NCI-H510A (cell line): Measurements from ENCODE around the gene ZHX3.

Source experiments
- DNase-seq: peaks from one replicate; lab custom pipeline; 2025; lab: John Stamatoyannopoulos, UW

Gene ZHX3

DNA sequence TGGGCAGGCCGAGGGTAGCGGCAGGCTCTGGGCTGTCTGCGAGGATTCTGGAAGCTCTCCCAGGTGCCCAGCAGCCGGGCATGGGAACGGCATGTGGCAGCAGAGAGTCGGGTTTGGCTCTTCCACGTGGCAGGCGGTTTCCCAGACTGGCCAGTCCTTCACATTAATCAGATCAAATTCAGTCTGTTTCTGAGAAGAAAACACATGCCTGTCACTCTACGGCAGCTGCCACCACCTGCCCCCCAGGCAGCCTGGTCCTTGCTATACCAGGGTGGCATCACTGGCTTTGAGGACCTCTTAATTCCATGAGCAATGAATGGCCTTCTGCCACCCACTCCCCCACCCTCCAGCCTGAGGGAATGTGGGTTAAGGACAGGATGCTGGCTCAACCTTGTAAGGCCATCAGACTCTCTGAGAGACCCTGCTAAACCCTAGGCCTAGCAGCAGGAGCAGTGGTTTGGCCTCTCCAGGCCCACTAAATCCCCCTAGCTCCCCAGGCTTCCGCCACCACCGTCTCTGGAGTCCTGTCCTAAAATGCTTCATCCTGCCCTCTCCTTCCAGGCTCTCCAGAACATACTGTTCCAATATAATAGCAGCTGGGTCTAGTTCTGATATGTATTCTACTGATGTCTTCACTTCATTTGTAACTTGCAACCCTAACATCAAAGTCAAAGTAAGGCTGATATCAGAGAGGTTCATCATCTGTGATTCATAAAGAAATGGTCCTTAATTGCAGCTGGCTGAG lies 132.3 kb downstream of the ZHX3 start:
- no peak for DNase-seq

DNA sequence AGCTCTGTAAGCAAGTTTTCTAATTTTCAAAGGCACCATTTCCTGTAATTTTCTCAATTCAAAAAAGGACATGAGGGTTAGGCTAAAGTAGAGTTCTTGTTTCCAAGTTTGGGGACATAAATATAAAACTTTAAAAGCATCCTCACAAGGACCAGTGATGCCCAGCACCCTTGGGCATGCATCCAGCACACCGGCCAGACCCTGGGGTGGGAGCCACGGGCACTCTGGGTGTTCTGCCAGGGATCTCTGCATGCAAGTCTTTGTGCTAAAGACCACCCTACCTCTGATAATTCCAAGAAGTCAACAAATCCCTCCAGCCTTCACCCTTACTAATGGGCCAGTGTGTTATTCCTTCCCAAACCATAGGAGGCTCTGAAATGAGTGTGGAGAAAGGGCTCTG lies 133.7 kb downstream of the ZHX3 start:
- no peak for DNase-seq

DNA sequence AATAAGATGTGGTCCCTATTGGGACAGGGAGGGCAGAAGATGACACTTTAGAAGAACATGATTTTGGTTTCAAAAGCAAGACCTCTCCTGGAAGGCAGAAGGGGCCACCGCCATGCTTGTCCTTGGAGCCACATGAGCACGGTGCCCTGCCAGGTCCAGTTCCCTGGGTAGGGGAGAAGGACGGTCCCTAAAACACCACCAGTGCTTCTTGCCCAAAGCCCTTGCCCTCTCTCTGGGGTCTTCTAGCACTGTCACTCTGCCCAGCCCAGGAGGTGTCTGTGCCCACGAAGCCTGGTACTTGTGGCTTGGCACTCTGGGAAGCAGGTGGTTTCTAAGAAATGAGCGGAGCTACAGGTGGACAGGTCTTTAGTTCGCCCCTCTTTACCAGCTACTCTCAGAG lies 134.1 kb downstream of the ZHX3 start:
- no peak for DNase-seq

DNA sequence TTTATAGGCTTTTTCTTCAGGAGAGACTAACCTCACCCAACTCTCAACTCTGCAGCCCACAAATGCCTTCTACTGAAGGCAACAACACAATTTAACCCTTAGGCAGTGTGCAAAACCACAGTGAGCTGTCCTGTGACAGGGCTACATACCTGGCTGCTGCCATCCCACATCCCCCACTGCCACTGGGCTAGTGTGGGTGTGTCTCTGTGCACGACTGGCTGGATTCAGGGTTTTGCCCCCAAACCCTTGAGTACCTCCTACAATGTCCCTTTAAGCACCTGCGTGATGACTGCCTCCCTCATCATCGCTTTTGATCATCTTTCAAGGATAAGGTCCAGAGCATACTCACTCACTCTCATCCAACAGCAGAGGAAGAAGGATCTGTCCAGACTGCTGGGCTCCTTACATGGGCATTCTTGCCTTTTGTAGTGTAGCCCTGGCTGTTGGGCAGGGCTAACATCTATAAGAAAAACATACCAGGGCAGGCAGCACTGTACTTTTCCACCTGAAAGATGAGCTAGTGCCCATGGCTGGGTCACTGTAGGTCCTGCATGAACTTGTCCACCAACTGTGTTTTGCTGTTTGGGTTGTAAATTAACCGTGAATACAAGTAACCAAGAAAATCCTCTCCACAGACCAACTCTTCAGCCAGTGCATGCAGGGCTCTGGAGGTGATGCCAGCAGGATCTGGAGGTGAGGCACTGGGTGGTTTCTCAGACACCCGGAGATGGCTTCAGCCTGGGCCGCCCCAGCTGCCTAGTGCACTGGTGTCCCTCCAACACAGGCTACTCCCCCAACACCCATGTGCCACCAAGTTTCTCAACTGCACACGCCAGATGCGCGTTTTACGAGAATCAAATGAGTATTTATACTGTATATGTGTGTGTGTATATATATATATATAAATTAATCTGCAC lies 135.0 kb downstream of the ZHX3 start:
- no peak for DNase-seq

DNA sequence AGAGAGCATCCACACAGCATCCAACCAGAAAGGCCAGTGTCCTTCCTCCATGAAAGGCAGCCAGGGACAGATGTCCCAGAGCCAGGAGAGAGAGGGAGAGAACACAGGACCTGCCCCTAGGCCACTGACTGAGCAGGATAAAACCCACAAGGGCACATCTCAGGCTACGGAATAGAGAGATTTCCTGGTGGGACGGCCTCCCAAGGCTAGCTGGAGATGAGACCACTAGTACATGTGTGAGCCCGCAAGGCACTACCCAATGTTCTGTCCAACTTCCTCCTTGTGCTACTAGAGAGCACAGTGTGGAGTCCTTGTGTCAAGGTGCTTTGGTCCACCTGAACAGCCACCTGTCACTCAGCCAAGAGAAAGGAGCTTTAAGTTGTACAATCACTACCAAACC lies 136.0 kb downstream of the ZHX3 start:
- DNase-seq, result no peak

DNA sequence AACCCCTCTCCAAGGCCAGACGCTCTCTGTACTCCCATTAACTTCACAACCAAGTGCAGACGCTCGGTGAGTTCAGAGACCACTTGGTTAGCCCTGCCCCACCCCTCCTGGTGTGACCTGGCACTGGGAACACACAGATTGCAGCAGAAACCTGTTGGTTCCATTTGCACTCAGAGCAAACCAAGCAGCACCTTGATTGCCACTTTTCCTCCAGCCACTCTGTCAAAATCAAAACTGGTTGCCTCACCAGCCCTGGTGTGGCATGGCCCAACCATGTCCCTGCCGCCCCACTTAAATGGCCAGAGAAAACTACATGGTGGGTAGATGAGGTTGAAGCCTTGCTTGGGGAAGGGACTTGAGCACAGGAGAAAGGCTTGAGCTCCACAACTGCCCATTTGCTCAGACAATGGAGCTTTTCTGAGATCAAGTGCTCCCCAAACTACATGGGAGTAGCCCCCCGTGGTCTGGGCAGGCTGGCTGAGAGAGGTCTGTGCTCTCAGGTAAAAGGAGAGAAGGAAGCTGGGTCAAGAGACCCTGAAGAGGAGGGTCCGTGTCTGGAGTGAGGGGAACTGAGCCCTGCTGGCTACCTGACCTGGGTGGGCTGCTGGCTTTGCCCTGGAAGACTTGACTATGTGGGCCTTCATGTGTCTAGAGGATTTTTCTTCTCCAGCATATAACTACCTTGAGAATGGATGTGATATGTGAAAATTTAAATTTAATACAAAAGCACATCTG lies 136.8 kb downstream of the ZHX3 start:
- no peak for DNase-seq

DNA sequence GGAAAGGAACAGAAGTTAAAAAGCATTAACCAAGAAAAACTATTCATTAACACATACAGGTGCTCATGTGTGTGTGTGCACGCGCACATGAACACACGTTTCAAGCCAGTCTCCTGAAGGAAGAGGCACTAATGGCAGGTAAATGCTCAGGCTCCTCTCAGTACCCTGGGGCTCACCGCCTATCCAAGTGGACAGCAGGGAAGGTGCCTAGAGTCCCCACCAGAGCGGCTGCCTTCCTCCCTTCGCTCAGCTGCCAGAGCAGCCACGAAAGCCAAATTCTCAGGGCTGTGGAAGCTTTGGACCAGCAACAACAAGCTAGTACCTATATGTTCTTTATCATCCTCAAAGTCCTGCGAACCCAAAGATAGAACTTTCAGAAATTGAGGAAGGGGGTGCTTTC lies 137.6 kb downstream of the ZHX3 start:
- no peak for DNase-seq

DNA sequence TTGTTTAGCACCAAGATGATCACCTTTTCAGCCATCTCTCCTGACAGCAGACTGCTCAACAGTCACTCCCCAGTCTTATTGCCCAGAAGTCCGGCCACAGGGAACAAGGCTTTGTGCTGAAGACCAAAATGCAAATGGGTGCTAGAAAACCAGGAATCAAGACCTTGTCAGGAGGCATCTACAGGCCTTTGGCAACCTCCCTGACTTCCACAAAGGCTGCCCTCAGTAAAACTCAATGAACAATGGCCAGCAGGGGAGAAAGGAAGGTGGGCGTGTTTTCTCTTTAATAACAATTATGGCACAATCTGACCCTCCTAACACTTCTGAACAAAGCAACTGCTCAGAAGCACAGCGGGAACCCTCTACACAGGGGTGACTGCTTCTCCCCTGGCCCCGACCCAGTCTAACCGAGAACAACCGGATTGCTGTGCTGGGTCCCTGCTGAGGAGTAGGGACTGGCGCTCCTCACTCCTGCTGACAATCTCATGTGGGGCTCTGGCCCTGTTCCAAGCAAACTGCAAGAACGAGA lies 138.6 kb downstream of the ZHX3 start:
- no peak for DNase-seq

DNA sequence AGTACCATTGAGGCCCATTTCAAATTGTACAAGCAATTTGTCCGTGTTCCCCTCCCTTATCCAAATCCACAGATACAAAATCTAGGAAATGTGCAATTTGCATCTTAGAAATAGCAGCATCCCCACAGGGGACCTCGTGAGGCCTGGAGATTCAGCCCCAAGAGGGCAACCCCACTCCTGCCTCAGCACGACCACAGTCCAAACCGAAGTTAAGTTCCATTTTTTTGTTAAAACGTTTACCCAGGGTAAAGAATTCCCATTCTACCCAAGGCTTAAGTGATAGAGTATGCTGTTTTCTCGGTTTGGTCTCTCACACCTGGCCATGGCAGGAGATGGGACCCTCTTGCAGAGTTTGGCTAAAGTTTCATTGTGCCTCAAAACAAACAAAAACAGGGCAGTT lies 139.0 kb downstream of the ZHX3 start:
- DNase-seq, result no peak

DNA sequence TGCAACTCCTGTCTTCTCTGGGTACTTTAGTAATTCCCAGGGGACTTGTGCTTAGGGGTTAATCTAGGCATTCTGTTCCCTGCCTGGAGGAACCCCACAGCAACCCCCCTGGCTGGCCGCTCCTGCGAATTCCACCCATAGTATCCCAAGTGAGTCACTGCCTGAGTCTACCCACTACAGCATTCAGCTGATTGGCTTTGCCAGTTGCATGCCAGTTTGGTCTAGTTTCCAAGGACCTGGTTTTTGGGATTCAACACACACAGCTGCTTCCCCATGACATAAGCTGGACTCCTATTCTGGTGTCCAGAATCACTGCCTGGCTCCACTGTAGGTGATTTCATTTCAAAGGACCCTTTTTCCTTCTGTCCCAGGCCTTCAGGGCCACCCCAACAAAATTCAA lies 139.9 kb downstream of the ZHX3 start:
- no peak for DNase-seq

DNA sequence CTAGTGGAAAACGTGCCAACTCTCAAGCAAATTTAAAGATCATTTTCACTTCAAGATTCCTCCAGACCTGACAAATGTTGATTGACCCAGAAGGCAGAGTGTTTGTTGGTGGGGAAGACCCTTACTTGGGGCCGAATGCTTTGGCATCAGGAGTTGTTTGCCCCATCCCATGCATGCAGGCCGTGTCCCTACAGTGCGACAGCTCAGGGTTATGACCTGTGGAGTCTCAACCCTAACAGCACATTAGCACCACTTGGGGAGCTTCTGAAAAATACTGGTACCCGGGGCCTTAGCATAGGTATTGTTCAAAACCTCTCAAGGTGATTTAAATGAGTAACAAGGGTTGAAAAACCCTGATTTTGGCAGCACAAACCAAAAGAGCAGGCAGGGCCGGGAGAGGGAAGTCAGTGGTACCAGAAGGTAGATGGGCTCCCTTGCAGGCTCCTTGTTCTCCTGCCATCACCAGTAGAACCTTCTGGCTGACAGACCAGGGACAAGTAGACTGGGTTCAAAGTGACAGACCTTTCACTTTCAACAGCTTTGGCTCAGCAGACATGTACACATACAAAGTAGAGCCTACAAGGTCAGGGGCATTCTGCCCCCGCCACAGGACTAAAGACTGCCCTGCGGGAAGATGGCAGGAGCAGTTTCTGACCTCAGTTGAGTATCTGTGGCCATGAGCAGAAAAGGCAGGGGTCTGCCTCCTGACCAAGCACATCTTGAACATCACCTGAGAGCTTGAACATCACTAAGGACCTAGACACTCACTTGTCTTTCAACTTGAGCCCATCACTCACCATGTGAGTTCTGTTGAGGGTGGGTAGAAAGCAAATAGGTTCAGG lies 140.6 kb downstream of the ZHX3 start:
- no peak for DNase-seq

DNA sequence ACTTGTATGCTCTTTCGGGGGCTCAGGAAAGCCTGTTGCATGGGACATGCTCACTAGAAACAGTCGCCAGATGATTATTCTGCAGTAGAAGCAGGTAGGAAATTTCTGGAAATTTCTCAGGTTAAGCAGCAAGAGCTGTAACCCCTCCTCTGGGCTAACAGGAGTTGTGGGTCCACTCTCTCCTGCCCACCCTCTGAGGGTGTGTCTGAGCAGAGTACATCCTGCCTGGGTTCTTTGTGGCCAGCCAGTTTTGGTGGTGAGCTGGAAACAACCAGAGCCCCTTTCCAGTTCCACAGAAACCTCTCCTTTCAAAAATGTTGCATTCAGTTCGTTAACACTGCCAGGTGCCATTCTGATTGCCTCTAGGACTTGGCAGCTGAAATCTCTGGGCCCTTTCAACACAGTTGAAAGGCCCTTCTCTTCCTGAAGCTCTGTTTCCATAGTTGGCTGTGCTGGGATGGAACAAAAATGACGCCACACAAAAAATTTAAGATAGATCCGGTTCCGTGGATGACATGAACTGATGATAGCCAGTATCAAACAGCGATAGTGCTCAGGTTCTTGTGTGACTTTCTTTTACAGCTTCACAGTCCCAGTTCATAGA lies 141.7 kb downstream of the ZHX3 start:
- no peak for DNase-seq

DNA sequence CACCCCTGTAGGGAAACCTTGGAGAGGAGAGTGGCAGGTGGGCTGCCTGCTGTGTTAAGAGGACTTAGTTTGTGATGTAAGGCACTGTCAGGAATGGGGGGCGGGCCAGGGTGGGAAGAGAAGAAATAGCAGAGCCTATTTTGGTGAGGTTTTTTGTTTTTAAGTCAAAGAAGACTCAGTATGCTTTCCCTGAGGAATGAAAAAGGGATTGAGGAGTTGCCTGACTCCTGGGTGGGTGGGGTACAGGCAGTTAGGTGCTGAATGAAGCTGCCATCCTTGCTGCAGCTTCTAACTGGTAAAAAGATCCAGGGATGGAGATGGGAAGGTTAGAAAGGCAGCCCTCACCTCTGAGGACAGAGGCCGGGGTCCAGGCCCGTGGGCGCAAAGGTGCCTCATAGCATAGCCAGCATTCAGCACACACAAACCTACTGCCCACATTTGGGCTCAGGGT lies 142.3 kb downstream of the ZHX3 start:
- no peak for DNase-seq

DNA sequence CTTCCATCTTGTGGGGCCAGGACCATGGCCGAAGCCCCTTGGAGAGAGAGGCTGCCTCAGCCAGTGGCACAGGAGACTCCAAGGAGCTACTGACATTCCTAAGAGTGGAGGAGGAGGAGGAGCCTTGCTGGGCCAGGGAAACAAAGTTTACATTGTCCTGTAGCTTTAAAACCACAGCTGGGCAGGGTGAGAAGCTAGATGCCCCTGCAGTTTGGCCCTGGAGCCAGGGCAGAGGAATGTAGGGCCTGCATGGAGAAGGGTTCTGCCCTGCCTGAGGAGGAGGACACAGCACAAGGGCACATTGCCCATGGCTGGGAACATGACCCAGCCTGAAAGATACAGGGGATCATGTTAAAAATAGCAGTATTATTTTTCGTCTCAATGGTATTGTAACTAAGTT lies 142.7 kb downstream of the ZHX3 start:
- no peak for DNase-seq

DNA sequence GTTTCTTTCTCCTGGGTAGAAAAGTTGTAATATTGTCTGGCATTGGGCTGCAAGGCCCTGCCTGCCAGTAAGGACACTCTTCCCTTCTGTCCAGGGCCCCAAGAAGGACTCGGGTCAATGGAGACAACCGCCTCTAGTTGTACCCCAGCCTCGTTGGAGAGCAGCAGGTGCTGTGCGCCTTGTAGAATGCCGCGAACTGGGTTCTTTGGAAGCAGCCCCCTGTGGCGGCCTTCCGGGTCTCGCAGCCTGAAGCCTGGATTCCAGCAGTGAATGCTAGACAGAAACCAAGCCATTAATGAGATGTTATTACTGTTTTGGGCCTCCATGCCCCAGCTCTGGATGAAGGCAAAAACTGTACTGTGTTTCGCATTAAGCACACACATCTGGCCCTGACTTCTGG lies 143.2 kb downstream of the ZHX3 start:
- DNase-seq, result no peak

DNA sequence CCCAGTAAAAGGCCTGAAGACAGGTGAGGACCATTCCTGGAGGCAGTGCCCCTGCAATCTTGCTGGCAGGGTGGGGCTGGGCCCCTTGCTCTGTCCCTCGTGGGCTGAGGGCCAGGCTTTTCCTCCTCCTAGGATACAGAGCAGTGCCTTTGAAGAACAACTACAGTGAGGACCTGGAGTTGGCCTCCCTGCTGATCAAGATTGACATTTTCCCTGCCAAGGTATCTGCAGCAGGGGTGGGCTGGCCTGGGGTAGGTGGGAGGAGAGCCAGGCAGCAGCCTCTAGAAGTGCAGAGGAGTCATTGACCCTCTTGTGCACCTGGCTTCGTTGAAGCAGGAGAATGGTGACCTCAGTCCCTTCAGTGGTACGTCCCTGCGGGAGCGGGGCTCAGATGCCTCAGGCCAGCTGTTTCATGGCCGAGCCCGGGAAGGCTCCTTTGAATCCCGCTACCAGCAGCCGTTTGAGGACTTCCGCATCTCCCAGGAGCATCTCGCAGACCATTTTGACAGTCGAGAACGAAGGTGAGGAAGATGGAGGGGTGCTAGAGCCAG lies 143.7 kb downstream of the ZHX3 start:
- no peak for DNase-seq

DNA sequence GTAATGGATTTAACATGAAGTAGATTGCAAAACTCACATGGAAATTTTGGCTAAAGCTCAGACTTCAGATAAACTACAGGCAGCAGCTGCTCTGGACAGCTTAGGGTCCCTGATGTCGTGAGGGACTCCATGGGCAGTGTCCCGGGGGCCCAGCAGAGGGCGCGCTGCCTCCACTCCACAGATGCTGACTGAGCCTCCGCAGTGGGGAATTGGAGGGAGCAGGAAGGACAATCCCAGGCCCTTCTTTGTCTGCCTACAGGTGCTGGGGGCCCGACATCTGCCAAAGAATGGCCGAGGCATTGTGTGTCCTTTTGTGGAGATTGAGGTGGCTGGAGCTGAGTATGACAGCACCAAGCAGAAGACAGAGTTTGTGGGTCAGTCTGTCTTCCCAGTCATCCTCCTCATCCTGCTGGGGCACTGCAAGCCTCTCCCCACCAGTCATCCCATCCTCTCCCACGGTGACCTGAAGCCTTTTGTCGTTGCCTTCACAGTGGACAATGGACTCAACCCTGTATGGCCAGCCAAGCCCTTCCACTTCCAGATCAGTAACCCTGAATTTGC lies 144.3 kb downstream of the ZHX3 start:
- DNase-seq, result peak; percentile 21

DNA sequence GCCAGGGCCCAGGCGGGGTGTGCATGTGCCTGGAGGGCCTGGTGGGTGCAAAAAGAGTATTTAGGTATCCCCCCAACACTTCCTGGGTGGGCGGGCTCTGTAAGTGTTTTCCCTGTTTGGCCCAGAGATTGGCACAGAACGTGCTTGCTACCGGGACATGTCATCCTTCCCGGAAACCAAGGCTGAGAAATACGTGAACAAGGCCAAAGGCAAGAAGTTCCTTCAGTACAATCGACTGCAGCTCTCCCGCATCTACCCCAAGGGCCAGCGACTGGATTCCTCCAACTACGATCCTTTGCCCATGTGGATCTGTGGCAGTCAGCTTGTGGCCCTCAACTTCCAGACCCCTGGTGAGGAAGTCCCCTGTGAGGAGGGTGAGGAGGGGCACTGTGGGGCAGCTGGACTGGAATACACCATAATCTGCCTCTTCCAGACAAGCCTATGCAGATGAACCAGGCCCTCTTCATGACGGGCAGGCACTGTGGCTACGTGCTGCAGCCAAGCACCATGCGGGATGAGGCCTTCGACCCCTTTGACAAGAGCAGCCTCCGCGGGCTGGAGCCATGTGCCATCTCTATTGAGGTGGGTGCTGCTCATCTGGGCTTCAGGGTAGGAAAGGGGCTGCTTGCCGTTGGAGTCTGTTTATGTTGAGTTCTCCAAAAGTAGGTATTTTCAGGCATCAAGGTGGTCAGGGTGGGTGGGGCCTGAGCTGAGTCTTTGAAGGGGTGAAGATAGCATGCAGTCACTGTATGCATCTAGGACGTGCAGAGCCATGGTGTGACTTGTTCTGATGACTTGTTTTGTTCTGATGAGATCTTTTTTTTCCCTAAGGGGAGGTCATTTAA lies 145.0 kb downstream of the ZHX3 start:
- DNase-seq, result no peak

DNA sequence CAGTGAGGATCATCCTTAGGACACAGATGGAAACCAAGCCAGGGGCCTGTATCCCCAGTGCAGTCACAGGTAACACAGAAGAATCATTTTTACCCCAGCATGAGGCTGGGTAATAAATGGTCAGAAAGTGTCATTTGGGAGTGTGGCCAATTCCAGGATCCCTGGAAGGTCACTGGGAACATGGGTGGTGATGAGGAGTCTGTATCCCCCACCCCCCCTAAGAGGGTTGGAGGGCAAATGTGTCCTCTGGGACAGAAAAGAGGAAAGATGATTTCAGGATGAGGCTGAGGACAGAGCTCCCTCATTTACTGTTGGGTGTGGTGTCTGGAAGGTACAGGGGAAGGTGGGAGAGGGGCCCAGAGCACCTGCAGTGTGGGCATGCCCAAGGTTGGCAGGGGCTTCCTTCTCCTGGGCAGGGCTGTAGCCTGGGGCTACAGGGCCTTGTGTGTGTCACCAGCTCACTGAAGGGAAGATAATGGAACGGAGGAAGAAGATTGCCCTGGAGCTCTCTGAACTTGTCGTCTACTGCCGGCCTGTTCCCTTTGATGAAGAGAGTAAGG lies 145.7 kb downstream of the ZHX3 start:
- no peak for DNase-seq
